ENCODE measurements around the gene ABCC6. TPM values are rescaled to one million over a fixed set of nuclear protein-coding genes. Genes with fewer than 3 reads are reported as not detected.

ABCC6 gene
- total and polyA plus RNA-seq, 2 donors (not counting 3 experiments of a cell fraction or from before 2014, with no cell fraction given), result 0.07 to 0.84 TPM

DNA sequence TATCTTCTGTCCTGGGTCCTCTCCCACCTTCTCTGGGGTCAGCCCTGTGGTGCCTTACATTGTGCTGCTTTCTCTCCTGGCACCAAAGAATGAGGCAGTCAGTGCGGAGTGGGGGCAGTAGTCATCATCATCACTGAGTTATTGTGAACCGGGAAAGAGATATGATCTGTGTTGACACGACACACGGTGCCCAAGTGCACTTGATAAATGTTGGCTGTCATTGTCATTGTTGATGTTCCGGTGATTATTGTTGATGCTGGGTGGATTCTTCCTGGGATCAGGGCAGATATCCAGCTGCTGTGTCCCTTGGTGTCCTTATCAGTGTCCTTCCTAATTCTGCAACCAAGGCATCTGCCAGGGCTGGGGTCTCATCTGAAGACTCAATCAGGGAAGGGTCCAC is 121.7 kb downstream of the ABCC6 start:
- H3K4me3 ChIP-seq (replicated peaks in 1 of 3; ENCODE audit: insufficient read depth in 1 of 3, low read depth in 1 of 3, low read length in 3 of 3), result no peak overlapping the region
- H3K9ac ChIP-seq (replicated peaks; ENCODE audit: extremely low read depth, insufficient read depth, low read length), result no peak overlapping the region
- FAIRE-seq (no peak), DNase-seq (ENCODE audit: low read depth, low spot score) (no peak)
- dilution Hi-C loops (cut with MboI; ENCODE audit: extremely low pct_ligation_motif_present, low sequenced_read_pairs), result no loop called here
- no peaks in the 10 kb centered on the region for H3K9me3 ChIP-seq (replicated peaks; ENCODE audit: control insufficient read depth, insufficient read depth, low read length)
- ChIA-PET CTCF (no interaction called here), POLR2A (interaction anchor here (0.6 kb wide), 1 partner anchor 1427 kb away, joined by 6 read pairs; no protein-coding TSS in a partner anchor)
- H3K36me3 ChIP-seq (ENCODE audit: control insufficient read depth in 2 of 2, extremely low read depth in 1 of 2, insufficient read depth in 2 of 2, low read length in 2 of 2), result peaks cover 6 to 37% of the 10 kb centered on the region in 2 experiments
- H3K4me2 ChIP-seq (ENCODE audit: insufficient read depth, low read length), result no peak overlapping the region
- H4K20me1 ChIP-seq (replicated peaks; ENCODE audit: control insufficient read depth, extremely low read depth, insufficient read depth, low read length), result no peaks in the 10 kb centered on the region
- peaks cover 8% of the 10 kb centered on the region for H3K79me2 ChIP-seq (ENCODE audit: control insufficient read depth, insufficient read depth, low read length)
- TF ChIP-seq JUN (IDR thresholded peaks at IDR 0.05; ENCODE audit: borderline replicate concordance, insufficient read depth, insufficient read length, low read depth) (no peak), EZH2 (IDR thresholded peaks at IDR 0.05; ENCODE audit: borderline replicate concordance, low read depth, low read length, severe bottlenecking) (no peak), FOS (IDR thresholded peaks at IDR 0.05; ENCODE audit: borderline replicate concordance, insufficient read depth, low read length) (no peak), GATA2 (IDR thresholded peaks at IDR 0.05; ENCODE audit: insufficient read depth, insufficient read length, low read depth, low read length) (peak; percentile 27)
- TF ChIP-seq, protein P1, sequence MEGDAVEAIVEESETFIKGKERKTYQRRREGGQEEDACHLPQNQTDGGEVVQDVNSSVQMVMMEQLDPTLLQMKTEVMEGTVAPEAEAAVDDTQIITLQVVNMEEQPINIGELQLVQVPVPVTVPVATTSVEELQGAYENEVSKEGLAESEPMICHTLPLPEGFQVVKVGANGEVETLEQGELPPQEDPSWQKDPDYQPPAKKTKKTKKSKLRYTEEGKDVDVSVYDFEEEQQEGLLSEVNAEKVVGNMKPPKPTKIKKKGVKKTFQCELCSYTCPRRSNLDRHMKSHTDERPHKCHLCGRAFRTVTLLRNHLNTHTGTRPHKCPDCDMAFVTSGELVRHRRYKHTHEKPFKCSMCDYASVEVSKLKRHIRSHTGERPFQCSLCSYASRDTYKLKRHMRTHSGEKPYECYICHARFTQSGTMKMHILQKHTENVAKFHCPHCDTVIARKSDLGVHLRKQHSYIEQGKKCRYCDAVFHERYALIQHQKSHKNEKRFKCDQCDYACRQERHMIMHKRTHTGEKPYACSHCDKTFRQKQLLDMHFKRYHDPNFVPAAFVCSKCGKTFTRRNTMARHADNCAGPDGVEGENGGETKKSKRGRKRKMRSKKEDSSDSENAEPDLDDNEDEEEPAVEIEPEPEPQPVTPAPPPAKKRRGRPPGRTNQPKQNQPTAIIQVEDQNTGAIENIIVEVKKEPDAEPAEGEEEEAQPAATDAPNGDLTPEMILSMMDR (IDR thresholded peaks at IDR 0.05; ENCODE audit: extremely low read depth in 1 of 2, insufficient read depth in 1 of 2, low read depth in 1 of 2, low read length in 2 of 2), result no peak
- no peak overlapping the region for H3K27ac ChIP-seq (ENCODE audit: insufficient read depth, low read depth, low read length)
- H3K9me1 ChIP-seq (replicated peaks; ENCODE audit: control insufficient read depth, extremely low read depth, insufficient read depth, low read length), result no peaks in the 10 kb centered on the region
- BruUV-seq (replicated peaks), result no TSS peak
- no peak overlapping the region for H2AFZ ChIP-seq (ENCODE audit: low read depth, low read length)
- peaks cover 14% of the 10 kb centered on the region for H3K4me1 ChIP-seq (ENCODE audit: control insufficient read depth, extremely low read depth, insufficient read depth, low read length)
- intact Hi-C loops (cut with micrococcal nuclease), result no loop called here
- no peaks in the 10 kb centered on the region for H3K27me3 ChIP-seq (ENCODE audit: control insufficient read depth in 2 of 2, insufficient read depth in 2 of 2, low read length in 2 of 2)

DNA sequence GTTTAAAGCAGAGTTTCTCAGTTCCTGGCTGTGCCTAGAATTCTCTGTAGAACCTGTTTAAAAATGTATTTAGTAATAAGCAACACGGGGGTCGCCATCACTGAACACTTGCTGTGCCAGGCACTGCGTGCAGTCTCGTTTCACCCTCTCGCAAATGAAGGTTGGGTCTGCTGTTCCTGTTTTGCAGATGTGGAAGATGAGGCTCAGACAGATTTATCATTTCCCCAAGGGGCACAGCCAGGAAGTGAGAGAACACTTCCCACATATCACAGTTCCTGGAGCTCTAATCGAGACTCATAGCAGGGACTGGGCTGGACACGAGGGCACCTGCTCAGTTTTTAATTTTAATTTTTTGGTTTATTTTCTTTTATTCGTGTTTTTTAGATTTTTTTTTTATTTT is 122.7 kb downstream of the ABCC6 start:
- FAIRE-seq (peak; percentile 73), DNase-seq (ENCODE audit: low read depth, low spot score) (peak; percentile 20)
- dilution Hi-C loops (cut with MboI; ENCODE audit: extremely low pct_ligation_motif_present, low sequenced_read_pairs), result no loop called here
- Histone ChIP-seq H3K9me1 (replicated peaks; ENCODE audit: control insufficient read depth, extremely low read depth, insufficient read depth, low read length) (no peaks in the 10 kb centered on the region), H2AFZ (ENCODE audit: low read depth, low read length) (no peak overlapping the region), H3K9ac (replicated peaks; ENCODE audit: extremely low read depth, insufficient read depth, low read length) (no peak overlapping the region), H3K9me3 (replicated peaks; ENCODE audit: control insufficient read depth, insufficient read depth, low read length) (no peaks in the 10 kb centered on the region), H4K20me1 (replicated peaks; ENCODE audit: control insufficient read depth, extremely low read depth, insufficient read depth, low read length) (no peaks in the 10 kb centered on the region), H3K4me3 (replicated peaks in 1 of 3; ENCODE audit: insufficient read depth in 1 of 3, low read depth in 1 of 3, low read length in 3 of 3) (no peak overlapping the region), H3K4me1 (ENCODE audit: control insufficient read depth, extremely low read depth, insufficient read depth, low read length) (peaks cover 14% of the 10 kb centered on the region), H3K27ac (ENCODE audit: insufficient read depth, low read depth, low read length) (no peak overlapping the region), H3K79me2 (ENCODE audit: control insufficient read depth, insufficient read depth, low read length) (peaks cover 8% of the 10 kb centered on the region), H3K36me3 (ENCODE audit: control insufficient read depth in 2 of 2, extremely low read depth in 1 of 2, insufficient read depth in 2 of 2, low read length in 2 of 2) (peaks cover 6 to 35% of the 10 kb centered on the region in 2 experiments), H3K4me2 (ENCODE audit: insufficient read depth, low read length) (no peak overlapping the region), H3K27me3 (ENCODE audit: control insufficient read depth in 2 of 2, insufficient read depth in 2 of 2, low read length in 2 of 2) (no peaks in the 10 kb centered on the region)
- ChIA-PET POLR2A (no interaction called here), CTCF (no interaction called here)
- intact Hi-C loops (cut with micrococcal nuclease), result no loop called here
- BruUV-seq (replicated peaks), result no TSS peak
- TF ChIP-seq FOS (IDR thresholded peaks at IDR 0.05; ENCODE audit: borderline replicate concordance, insufficient read depth, low read length), result no peak
- no peak for TF ChIP-seq GATA2 (IDR thresholded peaks at IDR 0.05; ENCODE audit: insufficient read depth, insufficient read length, low read depth, low read length)
- TF ChIP-seq, protein P2, sequence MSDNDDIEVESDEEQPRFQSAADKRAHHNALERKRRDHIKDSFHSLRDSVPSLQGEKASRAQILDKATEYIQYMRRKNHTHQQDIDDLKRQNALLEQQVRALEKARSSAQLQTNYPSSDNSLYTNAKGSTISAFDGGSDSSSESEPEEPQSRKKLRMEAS (IDR thresholded peaks at IDR 0.05; ENCODE audit: insufficient read depth, insufficient read length), result no peak
- TF ChIP-seq JUN (IDR thresholded peaks at IDR 0.05; ENCODE audit: borderline replicate concordance, insufficient read depth, insufficient read length, low read depth), result no peak
- no peak for TF ChIP-seq EZH2 (IDR thresholded peaks at IDR 0.05; ENCODE audit: borderline replicate concordance, low read depth, low read length, severe bottlenecking)
- TF ChIP-seq MYC (IDR thresholded peaks at IDR 0.05; ENCODE audit: low read depth, low read length), result no peak
- TF ChIP-seq, protein P1 (IDR thresholded peaks at IDR 0.05; ENCODE audit: extremely low read depth in 1 of 2, insufficient read depth in 1 of 2, low read depth in 1 of 2, low read length in 2 of 2), result no peak
- TF ChIP-seq POLR2AphosphoS5 (IDR thresholded peaks at IDR 0.05; ENCODE audit: insufficient read depth, low read depth, low read length), result no peak

Measured in endothelial cell of umbilical vein (primary cell).